HG03066 (cell line): ENCODE results near the gene UAP1L1.

Experiments used
- ATAC-seq: cut with Tn5 transposase; IDR thresholded peaks from one replicate; pipeline ENCODE4 v1.9.1; 2021; ENCODE audit warnings: low read depth; ENCODE audit not compliant: unreplicated experiment

UAP1L1 gene

GRCh38 chr9:137128158-137128861, 51.0 kb downstream of the UAP1L1 start:
- no peak for ATAC-seq

GRCh38 chr9:137128862-137129455, 51.6 kb downstream of the UAP1L1 start:
- ATAC-seq = peak; percentile 12

GRCh38 chr9:137129456-137130175, 52.3 kb downstream of the UAP1L1 start:
- ATAC-seq = peak; percentile 83

- ATAC-seq = peak; percentile 10
Measured at GRCh38 chr9:137130176-137130755, 52.9 kb downstream of the UAP1L1 start.
